OCI-LY7 (cell line): ENCODE results near the gene DISP1.

ENCODE experiments used
- EZH2phosphoT487 ChIP-seq: fragments of 200-600 bp; sonication (generic); IDR thresholded peaks from 2 replicates; pipeline ENCODE4 v1.6.1; 2018; ENCODE audit warnings: low read depth, borderline replicate concordance, mild to moderate bottlenecking, mixed run types, antibody characterized with exemption, low read length, moderate library complexity, mixed read lengths
- TF ChIP-seq, protein P1 (sequence below): fragments of 200-600 bp; sonication (generic); conservative IDR thresholded peaks from 2 replicates; pipeline ENCODE4 v1.5.1; 2014; ENCODE audit warnings: mild to moderate bottlenecking, antibody characterized with exemption, low read length, moderate library complexity, mixed read lengths

GRCh38 chr1:222824641-222825040 lies 9.8 kb downstream of the DISP1 start:
- TF ChIP-seq, protein P1, sequence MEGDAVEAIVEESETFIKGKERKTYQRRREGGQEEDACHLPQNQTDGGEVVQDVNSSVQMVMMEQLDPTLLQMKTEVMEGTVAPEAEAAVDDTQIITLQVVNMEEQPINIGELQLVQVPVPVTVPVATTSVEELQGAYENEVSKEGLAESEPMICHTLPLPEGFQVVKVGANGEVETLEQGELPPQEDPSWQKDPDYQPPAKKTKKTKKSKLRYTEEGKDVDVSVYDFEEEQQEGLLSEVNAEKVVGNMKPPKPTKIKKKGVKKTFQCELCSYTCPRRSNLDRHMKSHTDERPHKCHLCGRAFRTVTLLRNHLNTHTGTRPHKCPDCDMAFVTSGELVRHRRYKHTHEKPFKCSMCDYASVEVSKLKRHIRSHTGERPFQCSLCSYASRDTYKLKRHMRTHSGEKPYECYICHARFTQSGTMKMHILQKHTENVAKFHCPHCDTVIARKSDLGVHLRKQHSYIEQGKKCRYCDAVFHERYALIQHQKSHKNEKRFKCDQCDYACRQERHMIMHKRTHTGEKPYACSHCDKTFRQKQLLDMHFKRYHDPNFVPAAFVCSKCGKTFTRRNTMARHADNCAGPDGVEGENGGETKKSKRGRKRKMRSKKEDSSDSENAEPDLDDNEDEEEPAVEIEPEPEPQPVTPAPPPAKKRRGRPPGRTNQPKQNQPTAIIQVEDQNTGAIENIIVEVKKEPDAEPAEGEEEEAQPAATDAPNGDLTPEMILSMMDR: no peak
- no peak for TF ChIP-seq EZH2phosphoT487
